HepG2 (cell line): ENCODE measurements around the gene DCC.

Experiments used
- ATF2 ChIP-seq: sonication (generic); formaldehyde crosslinking; IDR thresholded peaks from 2 replicates; pipeline ENCODE4 v1.4.0; 2020; ENCODE audit warnings: missing genetic modification reagents
- CEBPB ChIP-seq: IDR thresholded peaks from 2 replicates; pipeline ENCODE4 v1.6.1; 2011; ENCODE audit warnings: low read depth, low read length, improper control_type of control experiment, borderline replicate concordance
- CTCF ChIP-seq: sonication (generic); formaldehyde crosslinking; IDR thresholded peaks from 2 replicates; pipeline ENCODE4 v1.5.0; 2020; ENCODE audit warnings: mild to moderate bottlenecking, missing genetic modification reagents, moderate library complexity
- EZH2 ChIP-seq: conservative IDR thresholded peaks from 2 replicates; pipeline ENCODE4 v1.6.1; 2012; ENCODE audit warnings: mild to moderate bottlenecking, low read depth, low read length, moderate library complexity
- IRF2 ChIP-seq: IDR thresholded peaks from 2 replicates; pipeline ENCODE4 v1.6.1; 2018; ENCODE audit warnings: missing genetic modification reagents, missing compliant biosample characterization
- KDM1A ChIP-seq: IDR thresholded peaks from 2 replicates; pipeline ENCODE4 v1.6.1; 2016; ENCODE audit warnings: missing compliant biosample characterization
- POLR2A ChIP-seq, 2 experiments: IDR thresholded peaks; 2 replicates each; pipeline ENCODE4 v1.6.1; 2011; ENCODE audit warnings: low read depth in 2 of 2, low read length in 2 of 2, mild to moderate bottlenecking in 1 of 2, moderate library complexity in 1 of 2; ENCODE audit not compliant: insufficient read depth in 1 of 2
- ZNF235 ChIP-seq: sonication (generic); formaldehyde crosslinking; IDR thresholded peaks from 2 replicates; pipeline ENCODE4 v1.8.1; 2023; ENCODE audit warnings: mild to moderate bottlenecking, missing genetic modification reagents, borderline replicate concordance

- no peak for TF ChIP-seq CEBPB
- no peak for TF ChIP-seq EZH2
- no peak for TF ChIP-seq ZNF235 (CRISPR knock-in tag)
- no peak for TF ChIP-seq CTCF (CRISPR knock-in tag)
- TF ChIP-seq IRF2 (CRISPR knock-in tag), result no peak
- TF ChIP-seq POLR2A (IDR thresholded peaks at IDR 0.05; ENCODE audit: insufficient read depth in 1 of 2, low read depth in 2 of 2, low read length in 2 of 2), result no peak
- TF ChIP-seq ATF2 (CRISPR knock-in tag), result no peak
- TF ChIP-seq KDM1A (CRISPR knock-in tag), result no peak
Measured at GRCh38 chr18:52617931-52618330, 277.9 kb downstream of the DCC start.
